GM12891 (cell line): ENCODE data around the gene ADAMTSL1.

Experiments used
- PAX5 ChIP-seq: IDR thresholded peaks from 2 replicates; pipeline ENCODE4 v1.6.1; 2011; ENCODE audit warnings: low read length, moderate library complexity, mild to moderate bottlenecking; ENCODE audit not compliant: insufficient read depth, severe bottlenecking
- POLR2A ChIP-seq: IDR thresholded peaks from 2 replicates; pipeline ENCODE4 v1.6.1; 2011; ENCODE audit warnings: low read depth, low read length, control low read depth
- POLR2AphosphoS5 ChIP-seq: IDR thresholded peaks from 2 replicates; pipeline ENCODE4 v1.6.1; 2011; ENCODE audit warnings: low read depth, low read length, control low read depth
- POU2F2 ChIP-seq: IDR thresholded peaks from 2 replicates; pipeline ENCODE4 v1.6.1; 2011; ENCODE audit warnings: low read depth, mild to moderate bottlenecking, control low read depth, low read length, moderate library complexity
- SPI1 ChIP-seq: IDR thresholded peaks from 2 replicates; pipeline ENCODE4 v1.6.1; 2011; ENCODE audit warnings: low read depth, low read length, control low read depth
- TAF1 ChIP-seq: IDR thresholded peaks from 2 replicates; pipeline ENCODE4 v1.6.1; 2011; ENCODE audit warnings: low read depth, low read length, control low read depth

DNA sequence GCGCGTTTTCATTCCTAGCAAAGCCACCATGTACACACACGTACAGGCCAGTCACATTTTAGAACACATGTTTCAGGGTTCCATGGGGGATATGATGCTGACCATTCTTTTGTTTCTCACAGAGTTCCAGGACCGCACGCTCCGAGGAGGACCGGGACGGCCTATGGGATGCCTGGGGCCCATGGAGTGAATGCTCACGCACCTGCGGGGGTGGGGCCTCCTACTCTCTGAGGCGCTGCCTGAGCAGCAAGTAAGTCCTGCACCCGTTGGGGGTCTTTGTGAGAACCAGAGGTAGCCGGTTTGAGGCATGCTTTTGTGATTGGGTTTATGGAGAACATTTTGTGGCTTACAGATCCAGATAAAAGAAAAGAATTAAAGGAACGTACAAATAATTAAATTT, 30.8 kb downstream of the ADAMTSL1 start:
- TF ChIP-seq POLR2AphosphoS5 (no peak), POLR2A (no peak), SPI1 (no peak), TAF1 (no peak), POU2F2 (no peak), PAX5 (no peak)
